Measurements from ENCODE around the gene RAF1.

DNA sequence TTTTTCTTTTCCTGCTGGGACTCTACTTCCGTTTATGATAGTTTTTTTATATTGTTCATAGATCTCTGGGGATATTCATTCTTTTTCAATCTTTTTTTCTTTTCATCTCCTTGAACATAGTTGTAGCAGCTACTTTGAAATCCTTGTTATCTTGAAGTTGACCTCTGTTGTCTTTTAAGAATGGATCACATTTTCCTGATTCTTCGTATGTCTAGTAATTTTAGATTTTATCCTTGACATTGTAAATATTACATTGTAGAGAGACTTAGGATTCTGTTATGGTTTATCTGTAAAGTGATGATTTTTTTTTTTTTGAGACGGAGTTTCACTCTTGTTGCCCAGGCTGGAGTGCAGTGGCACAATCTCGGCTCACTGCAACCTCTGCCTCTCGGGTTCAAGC, 86.5 kb downstream of the RAF1 start:
- TF ChIP-seq, protein P1, sequence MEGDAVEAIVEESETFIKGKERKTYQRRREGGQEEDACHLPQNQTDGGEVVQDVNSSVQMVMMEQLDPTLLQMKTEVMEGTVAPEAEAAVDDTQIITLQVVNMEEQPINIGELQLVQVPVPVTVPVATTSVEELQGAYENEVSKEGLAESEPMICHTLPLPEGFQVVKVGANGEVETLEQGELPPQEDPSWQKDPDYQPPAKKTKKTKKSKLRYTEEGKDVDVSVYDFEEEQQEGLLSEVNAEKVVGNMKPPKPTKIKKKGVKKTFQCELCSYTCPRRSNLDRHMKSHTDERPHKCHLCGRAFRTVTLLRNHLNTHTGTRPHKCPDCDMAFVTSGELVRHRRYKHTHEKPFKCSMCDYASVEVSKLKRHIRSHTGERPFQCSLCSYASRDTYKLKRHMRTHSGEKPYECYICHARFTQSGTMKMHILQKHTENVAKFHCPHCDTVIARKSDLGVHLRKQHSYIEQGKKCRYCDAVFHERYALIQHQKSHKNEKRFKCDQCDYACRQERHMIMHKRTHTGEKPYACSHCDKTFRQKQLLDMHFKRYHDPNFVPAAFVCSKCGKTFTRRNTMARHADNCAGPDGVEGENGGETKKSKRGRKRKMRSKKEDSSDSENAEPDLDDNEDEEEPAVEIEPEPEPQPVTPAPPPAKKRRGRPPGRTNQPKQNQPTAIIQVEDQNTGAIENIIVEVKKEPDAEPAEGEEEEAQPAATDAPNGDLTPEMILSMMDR (IDR thresholded peaks at IDR 0.05) = no peak
- TF ChIP-seq POLR2A (IDR thresholded peaks at IDR 0.05) = no peak
